Heart left ventricle (tissue), 16 donors: ENCODE data around the gene ACOX2. TPM values are rescaled to one million over a fixed set of nuclear protein-coding genes. Genes with fewer than 3 reads are reported as not detected.

Experiments
- ATAC-seq, 4 donors: fragments of 200-7000 bp; cut with Tn5 transposase; one replicate each; pipeline ENCODE4 v1.9.1; 2020 to 2022; ENCODE audit warnings: moderate library complexity in 4 of 4, mild to moderate bottlenecking in 3 of 4, moderate number of reproducible peaks in 1 of 4
- DNase-seq, 5 donors: peaks; one replicate each; pipeline ENCODE4 v3.0.0-alpha.2; 2020
- H3K27ac ChIP-seq, 12 donors: fragments of 200-600 bp; sonication (generic) in 4 of 12; one replicate each; pipeline versions ENCODE4 v1.5.0 to v1.8.0; 2016 to 2022; ENCODE audit warnings: mild to moderate bottlenecking in 2 of 12
- H3K27me3 ChIP-seq, 9 donors: fragments of 200-600 bp; sonication (generic) in 2 of 9; one replicate each; pipeline versions ENCODE4 v1.5.1 to v1.8.0; 2016 to 2022; ENCODE audit warnings: mild to moderate bottlenecking in 3 of 9
- H3K36me3 ChIP-seq, 9 donors: fragments of 200-600 bp; sonication (generic) in 2 of 9; one replicate each; pipeline versions ENCODE4 v1.5.0 to v1.8.0; 2018 to 2022; ENCODE audit warnings: mild to moderate bottlenecking in 2 of 9
- H3K4me1 ChIP-seq, 12 donors: fragments of 200-600 bp; sonication (generic) in 4 of 12; one replicate each; pipeline versions ENCODE4 v1.5.0 to v1.8.0; 2016 to 2022; ENCODE audit warnings: mild to moderate bottlenecking in 3 of 12
- H3K4me3 ChIP-seq, 12 donors: fragments of 200-600 bp; sonication (generic) in 4 of 12; one replicate each; pipeline versions ENCODE4 v1.5.0 to v1.8.0; 2017 to 2022; ENCODE audit warnings: mild to moderate bottlenecking in 9 of 12, moderate library complexity in 4 of 12
- H3K9me3 ChIP-seq, 12 donors: fragments of 200-600 bp; sonication (generic) in 4 of 12; one replicate each; pipeline versions ENCODE4 v1.5.0 to v1.8.0; 2016 to 2022; ENCODE audit warnings: mild to moderate bottlenecking in 1 of 12
- POLR2A ChIP-seq, 2 donors: fragments of 450-650 bp; IDR thresholded peaks; one replicate each; pipeline ENCODE4 v1.6.1; 2017; ENCODE audit warnings: antibody characterized with exemption in 2 of 2, mild to moderate bottlenecking in 2 of 2, moderate library complexity in 2 of 2
- WGBS, 4 donors: extraction: QIAGEN DNeasy Blood & Tissue Kit in 2 of 4; methylation state at CpG; one replicate each; pipeline versions ENCODE4 v1.1.5 to v1.1.7; 2013 to 2018; 5-methylcytosine and 5-hydroxymethylcytosine counted together
- intact Hi-C, 10 donors: fragments of 100-400 bp; cut with DNase I; formaldehyde crosslinking; loops; one replicate each; pipeline versions ENCODE4 v1.11.1 to v1.14.2; 2022
- polyA plus RNA-seq, 2 donors: library from polyadenylated mRNA; stranded (reverse); fragments of 200-250 nt; gene quantifications; one replicate each; pipeline ENCODE4 v1.2.3, GENCODE V29; 2013
- total RNA-seq, 9 donors: library from RNA; depleted of rRNA in 2 of 9; stranded (reverse); fragments of >200 nt in 2 of 9; fragmentation: NEBNext Ultra II Directional in 3 of 9; extraction: Animal tissue kit (Norgen Biotek cat#: 25700) in 3 of 9; gene quantifications; one replicate each; pipeline versions ENCODE4 v1.1.0 to v1.2.4, GENCODE V29; 2016 to 2023
- TF ChIP-seq, protein P1 (sequence below), 12 donors: fragments of 200-600 bp; sonication (generic) in 4 of 12; IDR thresholded peaks; one replicate each; pipeline versions ENCODE4 v1.5.0 to v1.8.0; 2018 to 2022; ENCODE audit warnings: antibody characterized with exemption in 12 of 12, mild to moderate bottlenecking in 5 of 12
- donor health status: ischemic (EF 13 %, LVEDD 7.1; RV severe dilation, severe dysfunction).
- donor health status: healthy with polysubstance abuse.
- donor health status: DM: no; HTN: yes; CAD: no.
- donor health status: DM: no; HTN: no; CAD: no.
- donor health status: ischemic (EF 25% LVEDD 6.9; RV normal size, moderate dysfunction).
- donor health status: ischemic (EF 25% LVEDD 5.7; RV mildly dilated, moderate dysfunction).
- donor health status: healthy.
- donor health status: DM: yes; HTN: yes; CAD: no.
- donor health status: ischemic (EF 35%, LVEDD 5.7; RV mildly dilated, moderate dysfunction).
- donor health status: nonischemic (EF 11% LVEDD 7.7; RV severe dilation, severe dysfunction).
- donor health status: DM: yes; HTN: yes; CAD: no.
- donor health status: PGD.
- donor health status: ischemic (EF 29% LVEDD 5.4; RV normal size, mild dysfunction).
- donor health status: nonischemic (EF 23%, LVEDD 6.1; RV moderate dilation, normal function).

ACOX2 gene
- total and polyA plus RNA-seq, 11 donors: 6.6 to 41.9 (median 31.1) TPM

DNA sequence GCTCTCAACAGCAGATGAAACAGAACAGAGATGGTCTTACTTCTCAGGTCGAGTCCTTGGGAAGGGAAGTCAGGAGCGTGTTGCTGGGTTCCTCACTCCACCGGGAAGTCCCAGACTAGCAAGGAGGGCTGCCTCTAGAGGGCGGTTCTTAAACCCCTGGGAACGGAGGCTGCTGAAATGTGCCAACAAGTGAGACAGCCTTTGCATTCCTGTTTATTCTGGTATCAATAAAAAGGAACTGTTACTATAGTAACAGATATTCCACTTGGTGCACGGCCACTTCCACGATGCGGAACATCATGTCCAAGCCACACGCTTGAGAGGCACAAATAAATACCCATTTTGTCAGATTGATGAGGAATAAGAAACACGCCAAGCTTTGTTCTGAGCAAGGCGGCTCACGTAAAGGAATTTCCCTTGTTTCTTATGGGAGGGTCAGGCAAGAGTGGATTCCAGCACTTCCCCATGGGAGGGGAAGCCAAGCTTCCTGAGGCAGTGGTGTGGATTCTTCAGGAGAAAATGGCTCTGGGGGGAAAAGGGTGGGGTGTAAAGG is 40.4 kb upstream of the ACOX2 start, which contains the start of gene FAM107A:
TSS of gene FAM107A (minus strand) at position 123 of the 553 bp plus-strand sequence. CDS start 7,531 bp downstream, outside the sequence.
- Histone ChIP-seq H3K4me3 (peak within 1 kb of the TSS; percentile 26 to 67 (median 52)), H3K27me3 (no peaks in the 10 kb centered on the region), H3K36me3 (no peaks in the 10 kb centered on the region), H3K27ac (peak within 1 kb of the TSS; percentile 78 to 99 (median 90)), H3K9me3 (no peaks in the 10 kb centered on the region), H3K4me1 (peaks cover 0 to 67% (median 35%) of the 10 kb centered on the region in 12 donors)
- intact Hi-C loops: loop anchor here in 1 of 10 donors (1.0 kb wide), 1 partner anchor 8 kb away; no protein-coding TSS in a partner anchor
- ATAC-seq (peak; percentile 66 to 82 (median 76)), DNase-seq (peak in 4 of 5 donors; percentile 62 to 76 (median 65))
- TF ChIP-seq POLR2A (IDR thresholded peaks at IDR 0.05): peak in 1 of 2 donors; percentile 57
- TF ChIP-seq, protein P1, sequence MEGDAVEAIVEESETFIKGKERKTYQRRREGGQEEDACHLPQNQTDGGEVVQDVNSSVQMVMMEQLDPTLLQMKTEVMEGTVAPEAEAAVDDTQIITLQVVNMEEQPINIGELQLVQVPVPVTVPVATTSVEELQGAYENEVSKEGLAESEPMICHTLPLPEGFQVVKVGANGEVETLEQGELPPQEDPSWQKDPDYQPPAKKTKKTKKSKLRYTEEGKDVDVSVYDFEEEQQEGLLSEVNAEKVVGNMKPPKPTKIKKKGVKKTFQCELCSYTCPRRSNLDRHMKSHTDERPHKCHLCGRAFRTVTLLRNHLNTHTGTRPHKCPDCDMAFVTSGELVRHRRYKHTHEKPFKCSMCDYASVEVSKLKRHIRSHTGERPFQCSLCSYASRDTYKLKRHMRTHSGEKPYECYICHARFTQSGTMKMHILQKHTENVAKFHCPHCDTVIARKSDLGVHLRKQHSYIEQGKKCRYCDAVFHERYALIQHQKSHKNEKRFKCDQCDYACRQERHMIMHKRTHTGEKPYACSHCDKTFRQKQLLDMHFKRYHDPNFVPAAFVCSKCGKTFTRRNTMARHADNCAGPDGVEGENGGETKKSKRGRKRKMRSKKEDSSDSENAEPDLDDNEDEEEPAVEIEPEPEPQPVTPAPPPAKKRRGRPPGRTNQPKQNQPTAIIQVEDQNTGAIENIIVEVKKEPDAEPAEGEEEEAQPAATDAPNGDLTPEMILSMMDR (IDR thresholded peaks at IDR 0.05): peak in 8 of 12 donors; percentile 22 to 52 (median 36)
- WGBS, 4 donors: 14 to 28% (median 21%) methylated on average over 12 of the region's 12 CpGs

GRCh38 chr3:58576716-58577115 is 39.7 kb upstream of the ACOX2 start:
- 45 to 64% (median 57%) methylated on average over 6 of the region's 6 CpGs for WGBS, 4 donors
- H3K9me3 ChIP-seq: peaks cover 0 to 2% (median 0%) of the 10 kb centered on the region in 12 donors
- no peak for ATAC-seq
- no peaks in the 10 kb centered on the region for H3K27me3 ChIP-seq
- H3K4me3 ChIP-seq: peak overlapping the region; percentile 26 to 67 (median 52)
- no peaks in the 10 kb centered on the region for H3K36me3 ChIP-seq
- no peak for DNase-seq
- H3K27ac ChIP-seq: peak overlapping the region; percentile 78 to 99 (median 90)
- H3K4me1 ChIP-seq: peaks cover 0 to 73% (median 35%) of the 10 kb centered on the region in 12 donors
- no peak for TF ChIP-seq POLR2A (IDR thresholded peaks at IDR 0.05)
- TF ChIP-seq, protein P1 (IDR thresholded peaks at IDR 0.05): no peak
- intact Hi-C loops: loop anchor here in 1 of 10 donors (1.0 kb wide), 1 partner anchor 9 kb away; no protein-coding TSS in a partner anchor

GRCh38 chr3:58575971-58576652 is 39.1 kb upstream of the ACOX2 start:
- TF ChIP-seq, protein P1 (IDR thresholded peaks at IDR 0.05): no peak
- TF ChIP-seq POLR2A (IDR thresholded peaks at IDR 0.05): peak in 1 of 2 donors; percentile 16

GRCh38 chr3:58574682-58575081 is 37.7 kb upstream of the ACOX2 start:
- peaks cover 0 to 2% (median 0%) of the 10 kb centered on the region in 9 donors for H3K36me3 ChIP-seq
- no peaks in the 10 kb centered on the region for H3K27me3 ChIP-seq
- DNase-seq (no peak), ATAC-seq (no peak)
- WGBS, 4 donors: 80 to 85% (median 84%) methylated on average over 4 of the region's 4 CpGs
- TF ChIP-seq, protein P1 (IDR thresholded peaks at IDR 0.05): no peak
- H3K9me3 ChIP-seq: peaks cover 0 to 3% (median 0%) of the 10 kb centered on the region in 12 donors
- intact Hi-C loops: no loop called here
- peak overlapping the region in 5 of 12 donors; percentile 40 to 67 (median 59) for H3K4me3 ChIP-seq
- peak overlapping the region in 10 of 12 donors; percentile 19 to 99 (median 90) for H3K27ac ChIP-seq
- H3K4me1 ChIP-seq: peaks cover 0 to 72% (median 35%) of the 10 kb centered on the region in 12 donors

More at GRCh38 chr3:58575971-58576652, 39.1 kb upstream of the ACOX2 start:
- 27 to 45% (median 34%) methylated on average over 7 to 8 of the region's 8 CpGs for WGBS, 4 donors
- Histone ChIP-seq H3K27me3 (no peaks in the 10 kb centered on the region), H3K9me3 (peaks cover 0 to 3% (median 0%) of the 10 kb centered on the region in 12 donors), H3K4me1 (peaks cover 0 to 75% (median 35%) of the 10 kb centered on the region in 12 donors), H3K36me3 (no peaks in the 10 kb centered on the region), H3K27ac (peak overlapping the region; percentile 78 to 99 (median 90)), H3K4me3 (peak overlapping the region; percentile 26 to 67 (median 52))
- ATAC-seq (peak; percentile 9 to 47 (median 20)), DNase-seq (peak in 3 of 5 donors; percentile 49 to 69 (median 50))
- intact Hi-C loops: no loop called here
